Mesothelial cell of epicardium (in vitro differentiated cells): ENCODE data around the gene LDLRAD4. TPM values are rescaled to one million over a fixed set of nuclear protein-coding genes. Genes with fewer than 3 reads are reported as not detected.

Source experiments
- DNase-seq, 2 experiments: peaks; one replicate each; pipeline ENCODE4 v3.0.0; 2021; ENCODE audit warnings: low spot score in 2 of 2; ENCODE audit not compliant: unreplicated experiment in 2 of 2
- H3K27ac Mint-ChIP-seq: 2 replicates; pipeline ENCODE4 v1.8.0; 2021; ENCODE audit warnings: mixed read lengths
- H3K27me3 Mint-ChIP-seq: 2 replicates; pipeline ENCODE4 v1.8.0; 2021; ENCODE audit warnings: low read depth, mixed read lengths
- H3K36me3 Mint-ChIP-seq: 2 replicates; pipeline ENCODE4 v1.8.0; 2021; ENCODE audit warnings: mixed read lengths
- H3K4me1 Mint-ChIP-seq: 2 replicates; pipeline ENCODE4 v1.8.0; 2021; ENCODE audit warnings: mixed read lengths
- H3K4me3 Mint-ChIP-seq: 2 replicates; pipeline ENCODE4 v1.8.0; 2021; ENCODE audit warnings: mild to moderate bottlenecking, moderate library complexity, mixed read lengths
- H3K9me3 Mint-ChIP-seq: 2 replicates; pipeline ENCODE4 v1.8.0; 2021; ENCODE audit warnings: mixed read lengths
- total RNA-seq: library from RNA; stranded (reverse); gene quantifications from 3 replicates; pipeline ENCODE4 v1.2.1, GENCODE V29; 2021
- TF ChIP-seq, protein P1 (sequence below): fragments of 200-600 bp; sonication (generic); IDR thresholded peaks from one replicate; pipeline ENCODE4 v1.5.0; 2021; ENCODE audit warnings: antibody characterized with exemption; ENCODE audit not compliant: unreplicated experiment

Gene LDLRAD4
- total RNA-seq, 1 donor from 2014 or later, result 29.7 TPM

DNA sequence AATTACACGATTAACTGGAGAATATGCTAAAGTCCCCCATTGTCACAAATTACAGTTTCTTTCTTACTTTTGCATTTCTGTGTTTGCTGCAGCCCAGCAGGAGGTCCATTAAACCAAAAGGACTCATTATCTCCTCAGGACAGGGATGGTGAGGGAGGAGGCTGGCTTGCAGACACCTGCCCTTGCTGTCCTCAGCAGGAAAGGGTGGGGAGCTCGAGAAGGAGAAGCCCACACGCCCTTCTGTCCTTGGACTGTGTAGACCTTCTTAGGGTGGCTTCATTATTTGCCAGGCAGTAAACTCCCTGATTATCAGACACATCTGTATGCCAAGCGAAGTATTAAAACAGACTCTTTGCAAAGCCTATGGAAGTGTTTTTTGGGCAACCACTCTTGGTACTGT, 196.0 kb downstream of the LDLRAD4 start:
- no peak overlapping the region for H3K27ac Mint-ChIP-seq
- H3K27me3 Mint-ChIP-seq, result no peaks in the 10 kb centered on the region
- DNase-seq, result no peak
- H3K4me3 Mint-ChIP-seq, result no peak overlapping the region
- peaks cover 11% of the 10 kb centered on the region for H3K9me3 Mint-ChIP-seq
- peaks cover 14% of the 10 kb centered on the region for H3K36me3 Mint-ChIP-seq
- TF ChIP-seq, protein P1, sequence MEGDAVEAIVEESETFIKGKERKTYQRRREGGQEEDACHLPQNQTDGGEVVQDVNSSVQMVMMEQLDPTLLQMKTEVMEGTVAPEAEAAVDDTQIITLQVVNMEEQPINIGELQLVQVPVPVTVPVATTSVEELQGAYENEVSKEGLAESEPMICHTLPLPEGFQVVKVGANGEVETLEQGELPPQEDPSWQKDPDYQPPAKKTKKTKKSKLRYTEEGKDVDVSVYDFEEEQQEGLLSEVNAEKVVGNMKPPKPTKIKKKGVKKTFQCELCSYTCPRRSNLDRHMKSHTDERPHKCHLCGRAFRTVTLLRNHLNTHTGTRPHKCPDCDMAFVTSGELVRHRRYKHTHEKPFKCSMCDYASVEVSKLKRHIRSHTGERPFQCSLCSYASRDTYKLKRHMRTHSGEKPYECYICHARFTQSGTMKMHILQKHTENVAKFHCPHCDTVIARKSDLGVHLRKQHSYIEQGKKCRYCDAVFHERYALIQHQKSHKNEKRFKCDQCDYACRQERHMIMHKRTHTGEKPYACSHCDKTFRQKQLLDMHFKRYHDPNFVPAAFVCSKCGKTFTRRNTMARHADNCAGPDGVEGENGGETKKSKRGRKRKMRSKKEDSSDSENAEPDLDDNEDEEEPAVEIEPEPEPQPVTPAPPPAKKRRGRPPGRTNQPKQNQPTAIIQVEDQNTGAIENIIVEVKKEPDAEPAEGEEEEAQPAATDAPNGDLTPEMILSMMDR, result no peak
- no peaks in the 10 kb centered on the region for H3K4me1 Mint-ChIP-seq

- Mint-ChIP-seq H3K27ac (no peak overlapping the region), H3K4me1 (no peaks in the 10 kb centered on the region), H3K9me3 (peaks cover 11% of the 10 kb centered on the region), H3K27me3 (no peaks in the 10 kb centered on the region), H3K36me3 (peaks cover 8% of the 10 kb centered on the region), H3K4me3 (no peak overlapping the region)
- TF ChIP-seq, protein P1, result no peak
- DNase-seq, result no peak
Observed at GRCh38 chr18:13415736-13416135, 197.2 kb downstream of the LDLRAD4 start.

DNA sequence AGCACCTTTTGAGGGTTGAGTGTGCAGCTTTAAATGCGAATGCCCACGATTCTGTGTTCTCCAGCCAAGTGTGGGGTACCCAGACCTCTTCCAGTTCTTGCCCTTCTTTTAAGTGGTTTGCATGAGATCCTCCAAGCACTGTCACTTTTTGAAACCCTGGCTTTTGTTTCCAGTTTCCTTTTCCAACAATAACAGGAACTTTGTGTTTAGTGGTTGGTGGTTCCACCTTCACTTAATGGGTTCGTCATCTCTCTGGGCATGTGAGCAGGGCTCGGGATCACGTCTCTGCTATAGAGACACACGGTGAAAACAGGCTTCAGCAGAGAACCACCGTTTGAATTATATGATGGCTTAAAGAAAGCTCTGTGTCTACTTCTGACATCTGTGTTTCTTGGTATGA, 197.6 kb downstream of the LDLRAD4 start:
- TF ChIP-seq, protein P1, result no peak
- Mint-ChIP-seq H3K27ac (no peak overlapping the region), H3K27me3 (no peaks in the 10 kb centered on the region), H3K4me3 (no peak overlapping the region), H3K9me3 (peaks cover 11% of the 10 kb centered on the region), H3K4me1 (no peaks in the 10 kb centered on the region), H3K36me3 (peaks cover 8% of the 10 kb centered on the region)
- DNase-seq, result no peak

GRCh38 chr18:13416848-13417247, 198.3 kb downstream of the LDLRAD4 start:
- Mint-ChIP-seq H3K9me3 (peaks cover 7% of the 10 kb centered on the region), H3K27ac (no peak overlapping the region), H3K4me1 (no peaks in the 10 kb centered on the region), H3K36me3 (peaks cover 8% of the 10 kb centered on the region), H3K27me3 (no peaks in the 10 kb centered on the region), H3K4me3 (no peak overlapping the region)
- no peak for DNase-seq
- TF ChIP-seq, protein P1, result no peak

GRCh38 chr18:13418013-13418710, 199.6 kb downstream of the LDLRAD4 start:
- DNase-seq, result no peak
- Mint-ChIP-seq H3K4me1 (no peaks in the 10 kb centered on the region), H3K27me3 (no peaks in the 10 kb centered on the region), H3K9me3 (no peaks in the 10 kb centered on the region), H3K4me3 (no peak overlapping the region), H3K27ac (no peak overlapping the region), H3K36me3 (no peaks in the 10 kb centered on the region)
- TF ChIP-seq, protein P1, result no peak
